Vagina (tissue), 2 donors: ENCODE data around the gene SIPA1L3. TPM values are rescaled to one million over a fixed set of nuclear protein-coding genes. Genes with fewer than 3 reads are reported as not detected.

ENCODE experiments used
- DNase-seq, 2 donors: peaks; one replicate each; pipeline ENCODE4 v3.0.0-alpha.2; 2017; ENCODE audit errors: extremely low spot score in 2 of 2
- H3K27ac ChIP-seq: fragments of 200-600 bp; sonication (generic); one replicate; pipeline ENCODE4 v1.5.1; 2019
- H3K27me3 ChIP-seq: fragments of 200-600 bp; sonication (generic); one replicate; pipeline ENCODE4 v1.5.1; 2019
- H3K36me3 ChIP-seq, 2 donors: fragments of 200-600 bp; sonication (generic); one replicate each; pipeline ENCODE4 v1.5.1; 2017 to 2019
- H3K4me1 ChIP-seq: fragments of 200-600 bp; sonication (generic); one replicate; pipeline ENCODE4 v1.5.1; 2019
- H3K4me3 ChIP-seq, 2 donors: fragments of 200-600 bp; sonication (generic); 1 replicate in 1 of 2; 2 replicates in 1 of 2; pipeline ENCODE4 v1.5.1; 2016 to 2019
- H3K9me3 ChIP-seq: fragments of 200-600 bp; sonication (generic); one replicate; pipeline ENCODE4 v1.5.1; 2019
- CTCF ChIP-seq, 3 experiments: fragments of 450-650 bp in 2 of 3; fragments of 200-600 bp in 1 of 3; sonication (generic) in 1 of 3; IDR thresholded peaks; one replicate each; pipeline ENCODE4 v1.5.1; 2017 to 2019; ENCODE audit warnings: antibody characterized with exemption in 3 of 3, mild to moderate bottlenecking in 2 of 3, moderate library complexity in 2 of 3
- POLR2A ChIP-seq, 2 donors: fragments of 450-650 bp; IDR thresholded peaks; one replicate each; pipeline ENCODE4 v1.6.1; 2017; ENCODE audit warnings: antibody characterized with exemption in 2 of 2, mild to moderate bottlenecking in 2 of 2, moderate library complexity in 2 of 2
- POLR2AphosphoS5 ChIP-seq, 2 donors: sonication (generic); formaldehyde crosslinking; IDR thresholded peaks; one replicate each; pipeline ENCODE4 v1.9.0; 2017; ENCODE audit warnings: antibody characterized with exemption in 2 of 2, mild to moderate bottlenecking in 2 of 2, low read depth in 1 of 2; ENCODE audit not compliant: insufficient read depth in 1 of 2
- intact Hi-C: fragments of 100-400 bp; cut with DNase I; formaldehyde crosslinking; loops from one replicate; pipeline ENCODE4 v1.15.1; 2023
- total RNA-seq: library from RNA; depleted of rRNA; stranded (reverse); fragments of >200 nt; gene quantifications from one replicate; pipeline ENCODE4 v1.2.3, GENCODE V29; 2016

The SIPA1L3 gene
- total RNA-seq, 1 donor from 2014 or later, result 13.0 TPM

GRCh38 chr19:37951816-37952210 lies 44.8 kb downstream of the SIPA1L3 start:
- H3K9me3 ChIP-seq, result no peaks in the 10 kb centered on the region

GRCh38 chr19:37953171-37953917 lies 46.3 kb downstream of the SIPA1L3 start:
- DNase-seq, result no peak
- Histone ChIP-seq H3K4me3 (no peak overlapping the region), H3K4me1 (no peaks in the 10 kb centered on the region), H3K27ac (no peak overlapping the region), H3K9me3 (no peaks in the 10 kb centered on the region), H3K36me3 (no peaks in the 10 kb centered on the region), H3K27me3 (no peaks in the 10 kb centered on the region)
- TF ChIP-seq CTCF (IDR thresholded peaks at IDR 0.05), result no peak
- intact Hi-C loops, result no loop called here

More at GRCh38 chr19:37951816-37952210, 44.8 kb downstream of the SIPA1L3 start:
- intact Hi-C loops, result no loop called here
- DNase-seq, result no peak
- no peak overlapping the region for H3K27ac ChIP-seq
- H3K27me3 ChIP-seq, result no peaks in the 10 kb centered on the region
- H3K4me3 ChIP-seq, result no peak overlapping the region
- TF ChIP-seq POLR2AphosphoS5 (IDR thresholded peaks at IDR 0.05; ENCODE audit: insufficient read depth in 1 of 2, low read depth in 1 of 2), result no peak
- TF ChIP-seq CTCF (IDR thresholded peaks at IDR 0.05), result no peak
- TF ChIP-seq POLR2A (IDR thresholded peaks at IDR 0.05), result no peak
- H3K4me1 ChIP-seq, result no peaks in the 10 kb centered on the region
- H3K36me3 ChIP-seq, result no peaks in the 10 kb centered on the region

- Histone ChIP-seq H3K27ac (no peak overlapping the region), H3K27me3 (no peaks in the 10 kb centered on the region), H3K9me3 (no peaks in the 10 kb centered on the region), H3K36me3 (no peaks in the 10 kb centered on the region), H3K4me1 (no peaks in the 10 kb centered on the region), H3K4me3 (no peak overlapping the region)
- no peak for TF ChIP-seq POLR2AphosphoS5 (IDR thresholded peaks at IDR 0.05; ENCODE audit: insufficient read depth in 1 of 2, low read depth in 1 of 2)
- no peak for TF ChIP-seq POLR2A (IDR thresholded peaks at IDR 0.05)
- TF ChIP-seq CTCF (IDR thresholded peaks at IDR 0.05), result no peak
- intact Hi-C loops, result no loop called here
- no peak for DNase-seq
Observed at GRCh38 chr19:37953918-37954303, 46.9 kb downstream of the SIPA1L3 start.

- intact Hi-C loops, result no loop called here
- no peak for DNase-seq
- no peaks in the 10 kb centered on the region for H3K4me1 ChIP-seq
- no peaks in the 10 kb centered on the region for H3K36me3 ChIP-seq
- H3K27ac ChIP-seq, result no peak overlapping the region
- H3K27me3 ChIP-seq, result no peaks in the 10 kb centered on the region
- no peaks in the 10 kb centered on the region for H3K9me3 ChIP-seq
- H3K4me3 ChIP-seq, result no peak overlapping the region
- TF ChIP-seq POLR2AphosphoS5 (IDR thresholded peaks at IDR 0.05; ENCODE audit: insufficient read depth in 1 of 2, low read depth in 1 of 2) (no peak), POLR2A (IDR thresholded peaks at IDR 0.05) (no peak), CTCF (IDR thresholded peaks at IDR 0.05) (no peak)
Observed at GRCh38 chr19:37954421-37954874, 47.4 kb downstream of the SIPA1L3 start.

- no peak for DNase-seq
- H3K4me1 ChIP-seq, result no peaks in the 10 kb centered on the region
- intact Hi-C loops, result no loop called here
- no peaks in the 10 kb centered on the region for H3K36me3 ChIP-seq
- no peak overlapping the region for H3K4me3 ChIP-seq
- TF ChIP-seq POLR2A (IDR thresholded peaks at IDR 0.05) (no peak), POLR2AphosphoS5 (IDR thresholded peaks at IDR 0.05; ENCODE audit: insufficient read depth in 1 of 2, low read depth in 1 of 2) (no peak), CTCF (IDR thresholded peaks at IDR 0.05) (no peak)
- no peaks in the 10 kb centered on the region for H3K27me3 ChIP-seq
- H3K27ac ChIP-seq, result no peak overlapping the region
- H3K9me3 ChIP-seq, result no peaks in the 10 kb centered on the region
Observed at GRCh38 chr19:37955986-37956385, 49.0 kb downstream of the SIPA1L3 start.
